Measurements from ENCODE around the gene KDM4C. TPM values are rescaled to one million over a fixed set of nuclear protein-coding genes. Genes with fewer than 3 reads are reported as not detected.

KDM4C gene
- total RNA-seq, 1 experiment from 2014 or later, result 61.1 TPM

- Histone ChIP-seq H3K4me2 (ENCODE audit: low read depth, low read length, poor library complexity, severe bottlenecking) (no peak overlapping the region), H3K36me3 (ENCODE audit: insufficient read depth, low read length) (no peaks in the 10 kb centered on the region), H3K4me1 (ENCODE audit: low read length) (peaks cover 1% of the 10 kb centered on the region), H3K9me2 (replicated peaks; ENCODE audit: insufficient read depth, low read length) (no peaks in the 10 kb centered on the region), H3K27ac (ENCODE audit: low read length) (no peak overlapping the region), H3K9ac (ENCODE audit: low read length) (no peak overlapping the region), H4K20me1 (ENCODE audit: insufficient read depth, low read depth, low read length) (no peaks in the 10 kb centered on the region), H3K9me3 (ENCODE audit: low read length) (no peaks in the 10 kb centered on the region), H2AFZ (ENCODE audit: low read length) (no peak overlapping the region), H3K27me3 (ENCODE audit: low read length) (no peaks in the 10 kb centered on the region), H3K79me2 (ENCODE audit: low read length) (peaks cover 23% of the 10 kb centered on the region), H3K4me3 (ENCODE audit: low read length) (no peak overlapping the region)
- DNase-seq, result no peak
Measured at GRCh38 chr9:6917162-6917561, 159.4 kb downstream of the KDM4C start.

- no peak overlapping the region for H2AFZ ChIP-seq (ENCODE audit: low read length)
- no peaks in the 10 kb centered on the region for H3K9me3 ChIP-seq (ENCODE audit: low read length)
- H3K4me3 ChIP-seq (ENCODE audit: low read length), result no peak overlapping the region
- H3K9ac ChIP-seq (ENCODE audit: low read length), result no peak overlapping the region
- H4K20me1 ChIP-seq (ENCODE audit: insufficient read depth, low read depth, low read length), result no peaks in the 10 kb centered on the region
- H3K9me2 ChIP-seq (replicated peaks; ENCODE audit: insufficient read depth, low read length), result no peaks in the 10 kb centered on the region
- H3K27ac ChIP-seq (ENCODE audit: low read length), result no peak overlapping the region
- no peaks in the 10 kb centered on the region for H3K27me3 ChIP-seq (ENCODE audit: low read length)
- H3K4me2 ChIP-seq (ENCODE audit: low read depth, low read length, poor library complexity, severe bottlenecking), result no peak overlapping the region
- peaks cover 31% of the 10 kb centered on the region for H3K79me2 ChIP-seq (ENCODE audit: low read length)
- DNase-seq, result no peak
- peaks cover 12% of the 10 kb centered on the region for H3K4me1 ChIP-seq (ENCODE audit: low read length)
- no peaks in the 10 kb centered on the region for H3K36me3 ChIP-seq (ENCODE audit: insufficient read depth, low read length)
Measured at GRCh38 chr9:6920041-6920440, 162.3 kb downstream of the KDM4C start.

- Histone ChIP-seq H3K79me2 (ENCODE audit: low read length) (peaks cover 35% of the 10 kb centered on the region), H3K9me2 (replicated peaks; ENCODE audit: insufficient read depth, low read length) (no peaks in the 10 kb centered on the region), H2AFZ (ENCODE audit: low read length) (no peak overlapping the region), H3K9ac (ENCODE audit: low read length) (no peak overlapping the region), H4K20me1 (ENCODE audit: insufficient read depth, low read depth, low read length) (no peaks in the 10 kb centered on the region), H3K4me2 (ENCODE audit: low read depth, low read length, poor library complexity, severe bottlenecking) (no peak overlapping the region), H3K27ac (ENCODE audit: low read length) (no peak overlapping the region), H3K4me1 (ENCODE audit: low read length) (peaks cover 12% of the 10 kb centered on the region), H3K36me3 (ENCODE audit: insufficient read depth, low read length) (no peaks in the 10 kb centered on the region), H3K9me3 (ENCODE audit: low read length) (no peaks in the 10 kb centered on the region), H3K27me3 (ENCODE audit: low read length) (no peaks in the 10 kb centered on the region), H3K4me3 (ENCODE audit: low read length) (no peak overlapping the region)
- DNase-seq, result no peak
Measured at GRCh38 chr9:6921315-6921714, 163.5 kb downstream of the KDM4C start.

- H2AFZ ChIP-seq (ENCODE audit: low read length), result no peak overlapping the region
- H3K4me3 ChIP-seq (ENCODE audit: low read length), result no peak overlapping the region
- H3K9me2 ChIP-seq (replicated peaks; ENCODE audit: insufficient read depth, low read length), result no peaks in the 10 kb centered on the region
- no peaks in the 10 kb centered on the region for H4K20me1 ChIP-seq (ENCODE audit: insufficient read depth, low read depth, low read length)
- no peaks in the 10 kb centered on the region for H3K27me3 ChIP-seq (ENCODE audit: low read length)
- H3K9ac ChIP-seq (ENCODE audit: low read length), result no peak overlapping the region
- H3K27ac ChIP-seq (ENCODE audit: low read length), result no peak overlapping the region
- H3K4me1 ChIP-seq (ENCODE audit: low read length), result peaks cover 12% of the 10 kb centered on the region
- H3K79me2 ChIP-seq (ENCODE audit: low read length), result peaks cover 39% of the 10 kb centered on the region
- no peaks in the 10 kb centered on the region for H3K36me3 ChIP-seq (ENCODE audit: insufficient read depth, low read length)
- no peaks in the 10 kb centered on the region for H3K9me3 ChIP-seq (ENCODE audit: low read length)
- H3K4me2 ChIP-seq (ENCODE audit: low read depth, low read length, poor library complexity, severe bottlenecking), result no peak overlapping the region
- no peak for DNase-seq
Measured at GRCh38 chr9:6922124-6922676, 164.4 kb downstream of the KDM4C start.

DNA sequence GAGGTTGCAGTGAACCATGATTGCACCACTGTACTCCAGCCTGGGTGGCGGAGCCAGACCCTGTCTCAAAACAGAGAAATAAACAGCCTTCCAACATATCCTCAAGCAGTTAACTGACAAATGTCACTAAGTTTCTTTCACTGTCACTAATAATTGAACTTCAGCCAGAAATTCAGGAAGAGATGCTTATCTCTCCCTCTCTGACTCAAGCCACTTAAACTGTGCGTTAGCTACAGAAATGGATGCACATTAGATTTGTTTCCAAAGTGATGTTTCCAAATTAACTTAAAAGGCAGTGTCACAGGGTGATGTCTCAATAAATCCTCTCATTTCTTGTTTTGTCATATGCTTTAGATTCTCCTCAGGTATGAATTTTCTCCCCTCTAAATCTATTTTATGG is 164.9 kb downstream of the KDM4C start:
- DNase-seq, result no peak
- no peak overlapping the region for H3K4me2 ChIP-seq (ENCODE audit: low read depth, low read length, poor library complexity, severe bottlenecking)
- no peaks in the 10 kb centered on the region for H3K36me3 ChIP-seq (ENCODE audit: insufficient read depth, low read length)
- H3K27me3 ChIP-seq (ENCODE audit: low read length), result no peaks in the 10 kb centered on the region
- H4K20me1 ChIP-seq (ENCODE audit: insufficient read depth, low read depth, low read length), result no peaks in the 10 kb centered on the region
- no peak overlapping the region for H3K9ac ChIP-seq (ENCODE audit: low read length)
- H3K4me1 ChIP-seq (ENCODE audit: low read length), result peaks cover 12% of the 10 kb centered on the region
- H2AFZ ChIP-seq (ENCODE audit: low read length), result no peak overlapping the region
- no peaks in the 10 kb centered on the region for H3K9me3 ChIP-seq (ENCODE audit: low read length)
- H3K27ac ChIP-seq (ENCODE audit: low read length), result no peak overlapping the region
- no peak overlapping the region for H3K4me3 ChIP-seq (ENCODE audit: low read length)
- H3K79me2 ChIP-seq (ENCODE audit: low read length), result peaks cover 38% of the 10 kb centered on the region
- no peaks in the 10 kb centered on the region for H3K9me2 ChIP-seq (replicated peaks; ENCODE audit: insufficient read depth, low read length)

- no peaks in the 10 kb centered on the region for H3K36me3 ChIP-seq (ENCODE audit: insufficient read depth, low read length)
- DNase-seq, result no peak
- H3K79me2 ChIP-seq (ENCODE audit: low read length), result peaks cover 39% of the 10 kb centered on the region
- H3K9me3 ChIP-seq (ENCODE audit: low read length), result no peaks in the 10 kb centered on the region
- H3K4me3 ChIP-seq (ENCODE audit: low read length), result no peak overlapping the region
- H2AFZ ChIP-seq (ENCODE audit: low read length), result no peak overlapping the region
- H3K4me2 ChIP-seq (ENCODE audit: low read depth, low read length, poor library complexity, severe bottlenecking), result no peak overlapping the region
- no peaks in the 10 kb centered on the region for H4K20me1 ChIP-seq (ENCODE audit: insufficient read depth, low read depth, low read length)
- H3K27me3 ChIP-seq (ENCODE audit: low read length), result no peaks in the 10 kb centered on the region
- no peaks in the 10 kb centered on the region for H3K9me2 ChIP-seq (replicated peaks; ENCODE audit: insufficient read depth, low read length)
- no peak overlapping the region for H3K27ac ChIP-seq (ENCODE audit: low read length)
- no peak overlapping the region for H3K9ac ChIP-seq (ENCODE audit: low read length)
- H3K4me1 ChIP-seq (ENCODE audit: low read length), result peaks cover 12% of the 10 kb centered on the region
Measured at GRCh38 chr9:6923086-6923485, 165.3 kb downstream of the KDM4C start.

DNA sequence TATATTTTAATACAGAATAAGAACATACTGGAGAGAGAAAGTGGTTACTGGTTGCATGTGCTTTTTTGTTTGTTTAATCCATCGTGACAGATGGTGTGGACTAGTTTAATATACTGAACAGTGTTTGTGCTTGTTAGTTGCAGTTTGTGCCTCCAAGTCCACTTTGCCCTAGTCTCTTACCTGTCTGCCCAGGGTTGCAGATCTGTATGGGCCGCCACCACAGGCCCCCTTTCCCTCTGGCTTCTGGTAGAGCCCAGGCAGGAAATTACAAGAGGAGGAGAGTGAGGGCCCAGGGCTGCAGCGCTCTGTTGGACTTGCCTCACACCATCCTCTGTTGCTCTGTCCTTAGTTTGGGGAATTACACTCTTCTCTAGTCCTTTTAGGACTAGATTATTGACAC is 166.4 kb downstream of the KDM4C start:
- Histone ChIP-seq H3K4me1 (ENCODE audit: low read length) (peaks cover 17% of the 10 kb centered on the region), H3K4me3 (ENCODE audit: low read length) (no peak overlapping the region), H2AFZ (ENCODE audit: low read length) (no peak overlapping the region), H3K9me2 (replicated peaks; ENCODE audit: insufficient read depth, low read length) (no peaks in the 10 kb centered on the region), H3K9ac (ENCODE audit: low read length) (no peak overlapping the region), H3K79me2 (ENCODE audit: low read length) (peaks cover 43% of the 10 kb centered on the region), H3K27me3 (ENCODE audit: low read length) (no peaks in the 10 kb centered on the region), H3K9me3 (ENCODE audit: low read length) (no peaks in the 10 kb centered on the region), H3K4me2 (ENCODE audit: low read depth, low read length, poor library complexity, severe bottlenecking) (no peak overlapping the region), H3K27ac (ENCODE audit: low read length) (no peak overlapping the region), H4K20me1 (ENCODE audit: insufficient read depth, low read depth, low read length) (no peaks in the 10 kb centered on the region), H3K36me3 (ENCODE audit: insufficient read depth, low read length) (no peaks in the 10 kb centered on the region)
- DNase-seq, result no peak

GRCh38 chr9:6924988-6925563 is 167.3 kb downstream of the KDM4C start:
- Histone ChIP-seq H3K4me2 (ENCODE audit: low read depth, low read length, poor library complexity, severe bottlenecking) (no peak overlapping the region), H4K20me1 (ENCODE audit: insufficient read depth, low read depth, low read length) (no peaks in the 10 kb centered on the region), H3K9me3 (ENCODE audit: low read length) (no peaks in the 10 kb centered on the region), H3K27ac (ENCODE audit: low read length) (no peak overlapping the region), H3K4me3 (ENCODE audit: low read length) (no peak overlapping the region), H3K36me3 (ENCODE audit: insufficient read depth, low read length) (no peaks in the 10 kb centered on the region), H3K9me2 (replicated peaks; ENCODE audit: insufficient read depth, low read length) (no peaks in the 10 kb centered on the region), H2AFZ (ENCODE audit: low read length) (no peak overlapping the region), H3K79me2 (ENCODE audit: low read length) (peaks cover 50% of the 10 kb centered on the region), H3K9ac (ENCODE audit: low read length) (no peak overlapping the region), H3K27me3 (ENCODE audit: low read length) (no peaks in the 10 kb centered on the region), H3K4me1 (ENCODE audit: low read length) (peaks cover 17% of the 10 kb centered on the region)
- DNase-seq, result no peak

All from Karpas-422 (cell line).